ENCODE measurements around the gene CPXM1. TPM values are rescaled to one million over a fixed set of nuclear protein-coding genes. Genes with fewer than 3 reads are reported as not detected.

The CPXM1 gene
- total RNA-seq (72.1 and 129 TPM in 2 replicates), polyA plus RNA-seq (98.5 and 181 TPM in 2 replicates)

- Histone ChIP-seq H3K36me3 (peaks cover 6% of the 10 kb centered on the region), H3K27me3 (peaks cover 51% of the 10 kb centered on the region), H3K4me3 (peak within 1 kb of the TSS; percentile 77), H3K4me1 (ENCODE audit: low read depth) (peaks cover 3% of the 10 kb centered on the region), H3K27ac (no peak within 1 kb of the TSS), H3K9me3 (ENCODE audit: low read depth) (no peaks in the 10 kb centered on the region)
- no peak for TF ChIP-seq CTCF (IDR thresholded peaks at IDR 0.05; ENCODE audit: low read depth, low read length)
- DNase-seq (ENCODE audit: low read depth in 1 of 2, low spot score in 1 of 2): peak; percentile 67 to 68
Measured at GRCh38 chr20:2800521-2801285, at the start of gene CPXM1. TSS of gene CPXM1 (minus strand) at chr20:2800627. CDS start at chr20:2800572, 55 bp downstream.

- no peaks in the 10 kb centered on the region for H3K9me3 ChIP-seq (ENCODE audit: low read depth)
- no peaks in the 10 kb centered on the region for H3K36me3 ChIP-seq
- no peaks in the 10 kb centered on the region for H3K4me1 ChIP-seq (ENCODE audit: low read depth)
- no peaks in the 10 kb centered on the region for H3K27me3 ChIP-seq
- DNase-seq (ENCODE audit: low read depth in 1 of 2, low spot score in 1 of 2): no peak
- H3K4me3 ChIP-seq: no peak overlapping the region
- TF ChIP-seq CTCF (IDR thresholded peaks at IDR 0.05; ENCODE audit: low read depth, low read length): no peak
- no peak overlapping the region for H3K27ac ChIP-seq
Measured at GRCh38 chr20:2849529-2849928, 49.1 kb upstream of the CPXM1 start.

GRCh38 chr20:2847802-2848201 is 47.4 kb upstream of the CPXM1 start:
- no peak for DNase-seq (ENCODE audit: low read depth in 1 of 2, low spot score in 1 of 2)
- no peak for TF ChIP-seq CTCF (IDR thresholded peaks at IDR 0.05; ENCODE audit: low read depth, low read length)

GRCh38 chr20:2846698-2847097 is 46.3 kb upstream of the CPXM1 start:
- H3K27ac ChIP-seq: no peak overlapping the region
- no peak for TF ChIP-seq CTCF (IDR thresholded peaks at IDR 0.05; ENCODE audit: low read depth, low read length)
- H3K9me3 ChIP-seq (ENCODE audit: low read depth): no peaks in the 10 kb centered on the region
- no peaks in the 10 kb centered on the region for H3K36me3 ChIP-seq
- no peaks in the 10 kb centered on the region for H3K4me1 ChIP-seq (ENCODE audit: low read depth)
- H3K27me3 ChIP-seq: no peaks in the 10 kb centered on the region
- no peak overlapping the region for H3K4me3 ChIP-seq
- DNase-seq (ENCODE audit: low read depth in 1 of 2, low spot score in 1 of 2): no peak

More at GRCh38 chr20:2847802-2848201, 47.4 kb upstream of the CPXM1 start:
- no peaks in the 10 kb centered on the region for H3K36me3 ChIP-seq
- no peaks in the 10 kb centered on the region for H3K9me3 ChIP-seq (ENCODE audit: low read depth)
- no peaks in the 10 kb centered on the region for H3K4me1 ChIP-seq (ENCODE audit: low read depth)
- no peaks in the 10 kb centered on the region for H3K27me3 ChIP-seq
- H3K4me3 ChIP-seq: no peak overlapping the region
- H3K27ac ChIP-seq: no peak overlapping the region

GRCh38 chr20:2845607-2846006 is 45.2 kb upstream of the CPXM1 start:
- no peak overlapping the region for H3K27ac ChIP-seq
- DNase-seq (ENCODE audit: low read depth in 1 of 2, low spot score in 1 of 2): no peak
- no peaks in the 10 kb centered on the region for H3K36me3 ChIP-seq
- no peak overlapping the region for H3K4me3 ChIP-seq
- TF ChIP-seq CTCF (IDR thresholded peaks at IDR 0.05; ENCODE audit: low read depth, low read length): no peak
- H3K4me1 ChIP-seq (ENCODE audit: low read depth): peaks cover 5% of the 10 kb centered on the region
- H3K27me3 ChIP-seq: no peaks in the 10 kb centered on the region
- H3K9me3 ChIP-seq (ENCODE audit: low read depth): no peaks in the 10 kb centered on the region
